Ascending aorta (tissue), 2 donors: ENCODE measurements around the gene SLC22A23. TPM values are rescaled to one million over a fixed set of nuclear protein-coding genes. Genes with fewer than 3 reads are reported as not detected.
A peak's percentile ranks its signal among the peaks of the same experiment; 100 is the strongest.
"Not testable (repeated sequence)": the region's sequence is repeated elsewhere in the genome, so short reads cannot be mapped to it uniquely, and the experiment has no call there.

ENCODE experiments used
- DNase-seq, 2 donors: peaks; one replicate each; pipeline ENCODE4 v3.0.0-alpha.2; 2019; ENCODE audit warnings: low spot score in 2 of 2
- H3K27ac ChIP-seq, 2 donors: fragments of 200-600 bp; sonication (generic); one replicate each; pipeline ENCODE4 v1.5.1; 2016 to 2017; ENCODE audit warnings: mild to moderate bottlenecking in 1 of 2
- H3K27me3 ChIP-seq: fragments of 200-600 bp; sonication (generic); one replicate; pipeline ENCODE4 v1.5.1; 2017
- H3K36me3 ChIP-seq, 2 donors: fragments of 200-600 bp; sonication (generic); one replicate each; pipeline ENCODE4 v1.5.1; 2016
- H3K4me1 ChIP-seq, 2 donors: fragments of 200-600 bp; sonication (generic); one replicate each; pipeline ENCODE4 v1.5.1; 2016 to 2017; ENCODE audit warnings: mild to moderate bottlenecking in 1 of 2
- H3K4me3 ChIP-seq, 2 donors: fragments of 200-600 bp; sonication (generic); one replicate each; pipeline ENCODE4 v1.5.1; 2016 to 2017; ENCODE audit warnings: mild to moderate bottlenecking in 1 of 2
- H3K9me3 ChIP-seq, 2 donors: fragments of 200-600 bp; sonication (generic); one replicate each; pipeline ENCODE4 v1.5.1; 2016
- CTCF ChIP-seq, 3 experiments: fragments of 200-600 bp in 2 of 3; fragments of 450-650 bp in 1 of 3; sonication (generic) in 2 of 3; IDR thresholded peaks; one replicate each; pipeline ENCODE4 v1.5.1; 2016 to 2019; ENCODE audit warnings: antibody characterized with exemption in 3 of 3, mild to moderate bottlenecking in 1 of 3, moderate library complexity in 1 of 3
- intact Hi-C: fragments of 100-400 bp; cut with DNase I; formaldehyde crosslinking; loops from one replicate; pipeline ENCODE4 v1.15.1; 2023
- total RNA-seq: library from RNA; depleted of rRNA; stranded (reverse); fragments of >200 nt; gene quantifications from one replicate; pipeline ENCODE4 v1.1.0, GENCODE V29; 2016

SLC22A23 gene
- total RNA-seq, 1 donor from 2014 or later = 42.0 TPM

- Histone ChIP-seq H3K27ac (no peak overlapping the region), H3K9me3 (no peaks in the 10 kb centered on the region), H3K27me3 (no peaks in the 10 kb centered on the region), H3K4me1 (peaks cover 0 to 4% of the 10 kb centered on the region in 2 donors), H3K36me3 (no peaks in the 10 kb centered on the region), H3K4me3 (peak overlapping the region; percentile 31 to 52)
- DNase-seq = no peak
- intact Hi-C loops = no loop called here
- TF ChIP-seq CTCF (IDR thresholded peaks at IDR 0.05) = no peak
Observed at GRCh38 chr6:3247255-3248146, 209.3 kb downstream of the SLC22A23 start.

DNA sequence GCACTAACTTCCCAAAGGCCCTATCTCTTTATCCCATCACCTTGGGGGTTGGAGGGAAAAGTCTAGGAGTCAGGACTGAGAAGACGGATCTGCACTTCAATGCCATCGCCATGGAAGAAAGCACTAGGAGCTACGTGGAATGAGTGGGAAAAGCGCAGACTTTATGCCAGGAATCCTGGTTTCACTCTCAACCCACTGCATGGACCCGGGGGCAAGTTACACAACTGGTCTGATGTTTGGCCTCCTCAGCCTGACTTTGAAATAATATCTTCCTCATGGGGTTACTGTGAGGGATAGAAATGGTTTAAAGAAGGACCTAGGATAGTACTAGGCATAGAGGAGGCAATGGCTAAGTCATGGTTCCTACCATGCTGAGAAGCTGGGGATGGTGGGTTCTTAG is 211.6 kb downstream of the SLC22A23 start:
- H3K27me3 ChIP-seq = no peaks in the 10 kb centered on the region
- H3K36me3 ChIP-seq = no peaks in the 10 kb centered on the region
- no peaks in the 10 kb centered on the region for H3K9me3 ChIP-seq
- no peak for DNase-seq
- H3K27ac ChIP-seq = no peak overlapping the region
- TF ChIP-seq CTCF (IDR thresholded peaks at IDR 0.05) = no peak
- no peak overlapping the region for H3K4me3 ChIP-seq
- peaks cover 0 to 4% of the 10 kb centered on the region in 2 donors for H3K4me1 ChIP-seq
- intact Hi-C loops = no loop called here

DNA sequence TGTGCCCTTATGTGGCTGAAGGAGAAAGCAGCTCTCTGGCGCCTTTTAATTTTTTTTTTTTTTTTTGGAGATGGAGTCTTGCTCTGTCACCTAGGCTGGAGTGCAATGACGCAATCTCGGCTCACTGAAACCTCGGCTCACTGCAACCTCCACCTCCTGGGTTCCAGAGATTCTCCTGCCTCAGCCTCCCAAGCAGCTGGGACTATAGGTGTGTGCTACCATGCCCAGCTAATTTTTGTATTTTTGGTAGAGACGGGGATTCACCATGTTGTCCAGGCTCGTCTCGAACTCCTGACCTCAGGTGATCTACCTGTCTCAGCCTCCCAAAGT is 212.1 kb downstream of the SLC22A23 start:
- H3K27me3 ChIP-seq, H3K4me3 ChIP-seq, H3K27ac ChIP-seq, H3K4me1 ChIP-seq, intact Hi-C loops, H3K9me3 ChIP-seq, H3K36me3 ChIP-seq, DNase-seq: not testable (repeated sequence)

DNA sequence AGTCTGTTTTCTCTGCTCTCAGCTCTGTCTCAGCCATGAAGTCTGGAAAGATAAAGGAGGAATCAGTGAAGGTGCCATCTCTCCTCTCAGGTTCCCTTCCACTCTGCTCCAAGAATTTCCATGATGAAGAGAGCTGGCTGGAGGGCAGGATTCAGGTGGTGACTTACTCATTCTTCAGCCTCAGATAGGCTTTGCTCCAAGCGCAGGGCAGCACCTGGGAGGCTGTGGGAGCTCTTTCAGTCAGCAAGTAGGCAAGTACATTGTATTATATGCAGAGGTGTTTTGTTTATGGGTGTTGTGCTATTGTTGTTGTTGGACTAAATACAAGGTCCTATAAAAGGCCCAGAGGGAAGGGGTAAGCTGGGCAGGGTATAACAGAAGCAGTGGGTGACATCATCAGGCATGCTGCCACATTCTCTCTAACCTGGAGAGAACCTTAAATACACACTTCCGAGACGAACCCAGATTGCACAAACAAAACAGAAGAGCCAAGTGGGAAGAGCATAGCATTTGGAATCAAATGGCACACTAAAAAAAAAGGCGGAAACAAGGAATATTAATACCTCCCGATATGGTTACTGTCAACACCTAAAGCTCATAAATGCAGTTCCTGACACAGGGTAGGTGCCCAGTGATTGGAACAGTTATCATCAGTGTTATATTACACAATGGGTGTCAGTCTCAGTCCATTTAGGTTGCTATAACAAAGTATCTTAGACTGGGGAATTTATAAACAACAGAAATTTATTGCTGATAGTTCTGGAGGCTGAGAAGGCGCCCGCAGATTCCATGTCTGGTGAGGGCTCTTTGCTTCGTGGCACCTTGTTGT is 212.6 kb downstream of the SLC22A23 start:
- intact Hi-C loops = no loop called here
- Histone ChIP-seq H3K27ac (no peak overlapping the region), H3K27me3 (no peaks in the 10 kb centered on the region), H3K4me3 (no peak overlapping the region), H3K4me1 (peaks cover 0 to 4% of the 10 kb centered on the region in 2 donors), H3K9me3 (no peaks in the 10 kb centered on the region), H3K36me3 (no peaks in the 10 kb centered on the region)
- TF ChIP-seq CTCF (IDR thresholded peaks at IDR 0.05) = no peak
- DNase-seq = no peak

- no peak for DNase-seq
- intact Hi-C loops = no loop called here
- no peak for TF ChIP-seq CTCF (IDR thresholded peaks at IDR 0.05)
Observed at GRCh38 chr6:3242768-3243167, 214.1 kb downstream of the SLC22A23 start.

DNA sequence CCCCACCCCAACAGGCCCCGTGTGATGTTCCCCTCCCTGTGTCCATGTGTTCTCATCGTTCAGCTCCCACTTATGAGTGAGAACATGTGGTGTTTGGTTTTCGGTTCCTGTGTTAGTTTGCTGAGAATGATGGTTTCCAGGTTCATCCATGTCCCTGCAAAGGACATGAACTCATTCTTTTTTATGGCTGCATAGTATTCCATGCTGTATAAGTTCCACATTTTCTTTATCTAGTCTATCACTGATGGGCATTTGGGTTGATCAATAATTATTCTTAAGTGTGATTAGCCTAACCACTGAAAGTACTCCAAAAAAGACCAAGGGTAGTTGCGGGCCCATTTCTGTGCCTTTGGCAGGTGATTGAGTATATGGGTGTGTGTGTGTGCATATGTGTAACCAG is 215.1 kb downstream of the SLC22A23 start:
- H3K36me3 ChIP-seq, DNase-seq, H3K27me3 ChIP-seq, intact Hi-C loops, H3K4me1 ChIP-seq, H3K9me3 ChIP-seq, H3K4me3 ChIP-seq, H3K27ac ChIP-seq: not testable (repeated sequence)

More at GRCh38 chr6:3242768-3243167, 214.1 kb downstream of the SLC22A23 start:
- Histone ChIP-seq H3K4me3 (no peak overlapping the region), H3K27ac (no peak overlapping the region), H3K4me1 (peaks cover 0 to 2% of the 10 kb centered on the region in 2 donors), H3K9me3 (no peaks in the 10 kb centered on the region), H3K27me3 (no peaks in the 10 kb centered on the region), H3K36me3 (no peaks in the 10 kb centered on the region)
